Sigmoid colon (tissue), 4 donors: Measurements from ENCODE around the gene KIF23.

Source experiments
- EP300 ChIP-seq, 4 donors: sonication (generic); formaldehyde crosslinking; IDR thresholded peaks; one replicate each; pipeline ENCODE4 v1.6.1; 2017; ENCODE audit warnings: antibody characterized with exemption in 4 of 4
- POLR2A ChIP-seq, 2 donors: fragments of 450-650 bp; IDR thresholded peaks; one replicate each; pipeline ENCODE4 v1.6.1; 2016; ENCODE audit warnings: antibody characterized with exemption in 2 of 2, mild to moderate bottlenecking in 2 of 2, moderate library complexity in 2 of 2
- POLR2AphosphoS5 ChIP-seq, 4 donors: sonication (generic); formaldehyde crosslinking; IDR thresholded peaks; one replicate each; pipeline ENCODE4 v1.6.1; 2017; ENCODE audit warnings: antibody characterized with exemption in 4 of 4
- TF ChIP-seq, protein P1 (sequence below), 4 experiments: fragments of 450-650 bp in 3 of 4; fragments of 200-600 bp in 1 of 4; IDR thresholded peaks; one replicate each; pipeline ENCODE4 v1.5.1; 2016 to 2019; ENCODE audit warnings: antibody characterized with exemption in 4 of 4, mild to moderate bottlenecking in 3 of 4, moderate library complexity in 2 of 4

DNA sequence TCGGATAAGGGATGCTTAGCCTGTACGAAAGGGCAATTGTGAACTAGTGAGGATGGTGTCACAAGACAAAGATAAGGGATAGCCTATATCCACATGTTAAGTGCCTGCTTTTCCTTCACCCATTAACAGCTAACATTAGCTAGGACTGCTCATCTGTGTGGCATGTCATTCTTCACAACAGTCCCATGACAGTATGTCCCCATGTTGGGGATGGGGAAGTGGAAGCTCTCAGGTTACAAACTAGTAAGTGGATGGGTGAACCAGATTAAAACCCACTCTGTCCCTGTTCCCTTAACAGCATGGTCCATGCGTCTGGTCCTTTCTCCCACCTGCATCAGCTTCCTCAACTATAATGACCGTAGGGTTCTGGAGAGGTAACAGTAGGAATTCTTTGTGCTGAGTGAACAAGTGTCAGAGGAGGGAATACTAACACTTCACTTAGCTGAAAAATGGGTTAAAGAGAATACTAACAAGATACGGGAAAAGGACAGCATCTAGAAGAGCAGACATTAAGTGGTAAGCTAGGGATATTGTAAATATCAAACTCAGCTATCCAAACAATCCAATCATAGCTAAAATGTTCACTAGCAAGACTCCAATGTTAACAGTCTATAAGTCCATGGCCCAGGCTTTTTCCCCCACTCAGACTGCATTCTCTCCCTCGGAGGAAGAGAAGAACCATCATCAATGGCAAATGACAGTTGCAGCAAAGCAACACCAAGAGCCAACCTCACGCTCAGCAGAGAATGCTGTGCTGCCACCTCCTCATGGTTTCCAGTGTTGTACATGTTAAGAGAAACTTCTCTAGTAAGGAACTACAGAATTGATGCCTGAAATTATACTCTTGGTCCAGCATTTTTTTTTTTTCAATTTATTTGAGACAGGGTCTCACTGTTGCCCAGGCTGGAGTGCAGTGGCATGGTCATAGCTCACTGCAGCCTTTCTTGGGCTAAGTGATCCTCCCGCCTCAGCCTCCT lies 43.4 kb downstream of the KIF23 start:
- TF ChIP-seq, protein P1, sequence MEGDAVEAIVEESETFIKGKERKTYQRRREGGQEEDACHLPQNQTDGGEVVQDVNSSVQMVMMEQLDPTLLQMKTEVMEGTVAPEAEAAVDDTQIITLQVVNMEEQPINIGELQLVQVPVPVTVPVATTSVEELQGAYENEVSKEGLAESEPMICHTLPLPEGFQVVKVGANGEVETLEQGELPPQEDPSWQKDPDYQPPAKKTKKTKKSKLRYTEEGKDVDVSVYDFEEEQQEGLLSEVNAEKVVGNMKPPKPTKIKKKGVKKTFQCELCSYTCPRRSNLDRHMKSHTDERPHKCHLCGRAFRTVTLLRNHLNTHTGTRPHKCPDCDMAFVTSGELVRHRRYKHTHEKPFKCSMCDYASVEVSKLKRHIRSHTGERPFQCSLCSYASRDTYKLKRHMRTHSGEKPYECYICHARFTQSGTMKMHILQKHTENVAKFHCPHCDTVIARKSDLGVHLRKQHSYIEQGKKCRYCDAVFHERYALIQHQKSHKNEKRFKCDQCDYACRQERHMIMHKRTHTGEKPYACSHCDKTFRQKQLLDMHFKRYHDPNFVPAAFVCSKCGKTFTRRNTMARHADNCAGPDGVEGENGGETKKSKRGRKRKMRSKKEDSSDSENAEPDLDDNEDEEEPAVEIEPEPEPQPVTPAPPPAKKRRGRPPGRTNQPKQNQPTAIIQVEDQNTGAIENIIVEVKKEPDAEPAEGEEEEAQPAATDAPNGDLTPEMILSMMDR (IDR thresholded peaks at IDR 0.05) = no peak
- TF ChIP-seq POLR2A (IDR thresholded peaks at IDR 0.05) (no peak), EP300 (IDR thresholded peaks at IDR 0.05) (no peak), POLR2AphosphoS5 (IDR thresholded peaks at IDR 0.05) (no peak)
